OCI-LY1 (cell line): ENCODE results near the gene SAXO2.

Experiments
- CTCF ChIP-seq: fragments of 200-600 bp; sonication (generic), shearing (Covaris generic); IDR thresholded peaks from 2 replicates; pipeline ENCODE4 v1.5.1; 2017; ENCODE audit warnings: mild to moderate bottlenecking, antibody characterized with exemption, low read length, moderate library complexity, mixed read lengths
- EZH2 ChIP-seq: fragments of 200-600 bp; sonication (generic), shearing (Covaris generic); IDR thresholded peaks from 2 replicates; pipeline ENCODE4 v1.8.0; 2017; ENCODE audit warnings: borderline replicate concordance, mixed run types, mild to moderate bottlenecking, antibody characterized with exemption, low read length, moderate library complexity, mixed read lengths

GRCh38 chr15:82262422-82263026 lies at the start of gene SAXO2, which contains the start of gene EFL1:
- TF ChIP-seq EZH2, result no peak
- TF ChIP-seq CTCF, result no peak
